Duodenal mucosa (tissue), 2 donors: ENCODE results near the gene ATP5F1B.

Experiments
- H3K27ac ChIP-seq: one replicate; pipeline ENCODE4 v1.7.0; 2013; ENCODE audit warnings: low read depth, low read length
- H3K27me3 ChIP-seq, 2 donors: one replicate each; pipeline ENCODE4 v1.7.0; 2013; ENCODE audit warnings: low read length in 2 of 2, control low read depth in 1 of 2; ENCODE audit not compliant: insufficient read depth in 2 of 2, control insufficient read depth in 1 of 2
- H3K36me3 ChIP-seq, 2 donors: one replicate each; pipeline ENCODE4 v1.7.0; 2013; ENCODE audit warnings: low read length in 2 of 2, control low read depth in 1 of 2; ENCODE audit not compliant: insufficient read depth in 2 of 2, control insufficient read depth in 1 of 2
- H3K4me1 ChIP-seq, 2 donors: one replicate each; pipeline ENCODE4 v1.7.0; 2013; ENCODE audit warnings: low read length in 2 of 2, control low read depth in 1 of 2; ENCODE audit not compliant: insufficient read depth in 2 of 2, control insufficient read depth in 1 of 2
- H3K4me3 ChIP-seq, 2 donors: one replicate each; pipeline ENCODE4 v1.7.0; 2013; ENCODE audit warnings: low read length in 2 of 2, low read depth in 1 of 2
- H3K9ac ChIP-seq, 2 donors: one replicate each; pipeline ENCODE4 v1.7.0; 2013; ENCODE audit warnings: low read length in 2 of 2, low read depth in 1 of 2
- H3K9me3 ChIP-seq, 2 donors: one replicate each; pipeline ENCODE4 v1.7.0; 2013; ENCODE audit warnings: low read length in 2 of 2, control low read depth in 1 of 2; ENCODE audit not compliant: control insufficient read depth in 1 of 2

Gene ATP5F1B

DNA sequence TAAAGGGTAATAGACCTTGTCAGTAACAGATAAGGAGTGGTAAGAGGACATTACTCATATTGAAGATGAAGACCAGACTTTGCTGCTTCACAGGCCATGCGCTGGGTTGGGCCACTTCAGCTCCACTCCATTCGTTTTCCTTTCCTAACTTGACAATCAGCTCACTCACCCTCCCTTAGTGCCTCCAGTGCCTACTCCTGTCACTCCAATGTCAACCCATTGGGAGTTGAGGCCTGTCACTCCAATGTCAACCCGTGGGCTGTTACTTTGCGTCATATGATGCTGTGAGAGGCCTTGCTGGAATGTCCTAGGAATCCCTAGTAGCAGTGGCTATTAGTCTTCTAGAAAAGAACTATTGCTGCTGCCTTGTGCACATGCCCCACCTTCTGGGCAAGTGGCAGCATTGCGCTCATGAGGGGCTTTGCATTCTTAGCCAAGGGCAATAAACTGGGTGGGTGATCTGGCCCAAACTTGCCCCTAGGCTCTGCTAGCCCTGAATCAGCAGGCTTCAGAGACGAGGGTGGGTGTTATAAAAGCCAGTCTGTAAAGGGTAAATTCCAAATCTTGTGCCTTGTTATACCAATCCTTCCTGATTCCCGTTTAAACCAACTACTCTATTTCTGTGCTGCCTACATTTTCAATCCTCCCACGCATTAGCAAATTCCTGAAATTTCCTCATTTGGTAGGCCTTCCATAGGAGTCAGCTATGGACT lies 51.7 kb downstream of the ATP5F1B start:
- Histone ChIP-seq H3K27ac (no peak overlapping the region), H3K4me1 (peaks cover 5 to 8% of the 10 kb centered on the region in 2 donors), H3K9ac (no peak overlapping the region), H3K27me3 (no peaks in the 10 kb centered on the region), H3K9me3 (no peaks in the 10 kb centered on the region), H3K36me3 (peaks cover 19 to 34% of the 10 kb centered on the region in 2 donors), H3K4me3 (no peak overlapping the region)

DNA sequence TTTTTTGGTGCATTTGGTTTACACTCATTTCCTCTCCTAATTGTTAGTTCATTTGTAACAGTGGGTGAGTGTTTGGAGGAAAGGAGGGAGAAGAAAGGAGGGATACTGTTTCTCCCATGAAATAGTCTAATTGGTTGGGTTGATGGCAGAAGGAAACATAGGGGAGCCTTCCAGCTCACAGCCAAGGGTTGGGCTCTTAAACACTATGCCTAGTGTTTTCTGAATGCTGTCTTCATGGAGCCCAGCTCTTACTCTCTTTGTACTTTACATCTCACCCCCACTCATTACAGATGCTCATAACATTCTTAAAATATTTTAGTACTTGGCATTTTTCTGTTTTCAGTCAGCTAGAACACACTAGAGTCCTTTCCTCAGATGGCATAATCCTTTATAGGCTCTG lies 53.8 kb downstream of the ATP5F1B start:
- no peak overlapping the region for H3K4me3 ChIP-seq
- H3K9ac ChIP-seq = no peak overlapping the region
- peaks cover 5 to 8% of the 10 kb centered on the region in 2 donors for H3K4me1 ChIP-seq
- peaks cover 13 to 23% of the 10 kb centered on the region in 2 donors for H3K36me3 ChIP-seq
- H3K27me3 ChIP-seq = no peaks in the 10 kb centered on the region
- H3K9me3 ChIP-seq = no peaks in the 10 kb centered on the region
- H3K27ac ChIP-seq = no peak overlapping the region

DNA sequence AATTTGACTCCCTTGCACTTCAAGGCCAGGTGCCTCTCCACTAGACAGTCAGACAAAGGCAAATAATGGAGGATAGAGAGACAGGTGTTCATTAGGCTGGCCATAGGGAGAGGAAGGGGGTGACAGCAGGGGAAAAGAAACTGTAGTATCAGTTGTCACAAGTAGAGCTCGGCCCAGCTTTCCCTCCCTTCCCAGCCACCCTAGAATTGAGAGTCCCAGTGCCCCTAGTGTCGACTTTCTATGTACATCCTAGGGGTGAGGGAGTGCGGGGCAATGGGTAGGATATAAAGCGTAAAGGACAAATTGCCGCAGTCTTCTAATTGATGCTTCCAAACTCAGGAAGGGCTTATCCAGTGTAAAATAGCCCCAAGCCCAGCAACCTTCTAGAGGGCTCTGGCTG lies 54.7 kb downstream of the ATP5F1B start:
- Histone ChIP-seq H3K27ac (no peak overlapping the region), H3K9ac (no peak overlapping the region), H3K4me1 (peaks cover 5 to 8% of the 10 kb centered on the region in 2 donors), H3K9me3 (no peaks in the 10 kb centered on the region), H3K4me3 (no peak overlapping the region), H3K27me3 (no peaks in the 10 kb centered on the region), H3K36me3 (peaks cover 12 to 20% of the 10 kb centered on the region in 2 donors)

DNA sequence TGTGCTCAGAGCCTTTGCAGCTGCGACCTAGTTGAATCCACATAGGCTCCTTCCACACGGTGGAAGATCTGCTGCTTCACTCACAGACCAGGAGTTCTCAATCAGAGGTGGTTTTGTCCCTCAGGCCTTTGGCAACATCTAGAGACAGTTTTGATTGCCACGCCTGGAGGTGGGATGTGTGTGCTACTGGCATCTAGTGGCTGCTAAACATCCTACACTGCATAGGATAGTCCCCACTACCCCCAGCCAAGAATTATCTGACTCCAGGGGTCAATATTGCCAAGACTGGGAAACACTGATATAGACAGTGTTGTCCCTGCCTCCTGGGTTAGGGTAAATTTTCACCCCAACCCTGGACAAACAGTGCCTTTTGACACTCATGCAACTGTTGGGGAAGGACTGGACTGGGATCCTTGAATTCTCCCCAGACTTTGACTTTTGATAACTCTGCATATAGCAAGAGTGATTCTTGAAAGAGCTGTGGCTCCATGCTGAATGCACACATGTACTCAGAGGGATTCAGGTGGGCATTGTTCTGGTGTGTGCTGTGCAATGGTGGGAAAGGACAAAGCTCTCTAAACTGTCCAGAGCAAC lies 55.5 kb downstream of the ATP5F1B start:
- no peak overlapping the region for H3K9ac ChIP-seq
- peaks cover 12 to 15% of the 10 kb centered on the region in 2 donors for H3K36me3 ChIP-seq

DNA sequence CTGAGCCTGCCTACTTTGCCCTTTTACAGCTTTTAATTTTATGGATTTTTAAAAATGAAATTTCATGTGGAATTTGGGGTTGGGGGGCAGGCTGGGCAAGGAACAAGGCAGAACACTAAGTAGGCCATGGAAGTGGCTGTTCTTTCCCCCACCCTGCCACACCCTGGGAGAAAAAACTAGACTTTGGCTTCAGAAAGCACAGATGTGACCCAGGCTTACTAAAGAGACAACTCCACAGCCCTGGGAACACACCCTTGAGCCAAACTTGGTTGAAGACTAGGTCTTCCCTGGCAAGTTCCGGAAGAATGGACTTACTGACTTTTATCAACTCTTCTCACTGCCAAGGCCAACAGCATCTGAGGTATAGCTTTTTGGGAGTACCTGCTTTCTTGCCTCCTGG lies 56.0 kb downstream of the ATP5F1B start:
- H3K4me1 ChIP-seq = peaks cover 5 to 8% of the 10 kb centered on the region in 2 donors
- H3K9me3 ChIP-seq = no peaks in the 10 kb centered on the region
- no peaks in the 10 kb centered on the region for H3K27me3 ChIP-seq
- no peak overlapping the region for H3K27ac ChIP-seq
- H3K36me3 ChIP-seq = peaks cover 11 to 12% of the 10 kb centered on the region in 2 donors
- H3K9ac ChIP-seq = no peak overlapping the region
- no peak overlapping the region for H3K4me3 ChIP-seq

More for the DNA sequence above, 55.5 kb downstream of the ATP5F1B start:
- no peaks in the 10 kb centered on the region for H3K9me3 ChIP-seq
- peaks cover 5 to 8% of the 10 kb centered on the region in 2 donors for H3K4me1 ChIP-seq
- H3K27ac ChIP-seq = no peak overlapping the region
- no peaks in the 10 kb centered on the region for H3K27me3 ChIP-seq
- no peak overlapping the region for H3K4me3 ChIP-seq
